Stimulated activated naive CD4-positive, alpha-beta T cell treated with Interleukin-2 at 50 U/mL for 16 hours (primary cell): Measurements from ENCODE around the gene LARP4B.

ENCODE experiments used
- DNase-seq: peaks from one replicate; lab custom pipeline; 2025; lab: John Stamatoyannopoulos, UW

The LARP4B gene

GRCh38 chr10:924524-924859, 7.0 kb downstream of the LARP4B start:
- DNase-seq, result no peak

- no peak for DNase-seq
Observed at GRCh38 chr10:923844-924523, 7.5 kb downstream of the LARP4B start.

GRCh38 chr10:921471-922414, 9.8 kb downstream of the LARP4B start:
- no peak for DNase-seq

- no peak for DNase-seq
Observed at GRCh38 chr10:920450-920849, 11.1 kb downstream of the LARP4B start.

GRCh38 chr10:919481-919880, 12.0 kb downstream of the LARP4B start:
- no peak for DNase-seq

GRCh38 chr10:917999-918398, 13.5 kb downstream of the LARP4B start:
- DNase-seq, result no peak

- DNase-seq, result no peak
Observed at GRCh38 chr10:917416-917720, 14.1 kb downstream of the LARP4B start.

GRCh38 chr10:916716-917415, 14.6 kb downstream of the LARP4B start:
- DNase-seq, result no peak

- DNase-seq, result no peak
Observed at GRCh38 chr10:909831-910230, 21.7 kb downstream of the LARP4B start.

- no peak for DNase-seq
Observed at GRCh38 chr10:905972-906371, 25.5 kb downstream of the LARP4B start.

- DNase-seq, result no peak
Observed at GRCh38 chr10:905503-905902, 26.0 kb downstream of the LARP4B start.

GRCh38 chr10:904403-904802, 27.1 kb downstream of the LARP4B start:
- DNase-seq, result no peak

GRCh38 chr10:898141-898540, 33.4 kb downstream of the LARP4B start:
- DNase-seq, result no peak

GRCh38 chr10:896982-897381, 34.5 kb downstream of the LARP4B start:
- no peak for DNase-seq

- no peak for DNase-seq
Observed at GRCh38 chr10:895324-895723, 36.2 kb downstream of the LARP4B start.

- DNase-seq, result no peak
Observed at GRCh38 chr10:878895-879294, 52.6 kb downstream of the LARP4B start.

GRCh38 chr10:878333-878759, 53.2 kb downstream of the LARP4B start:
- no peak for DNase-seq

GRCh38 chr10:876438-876837, 55.1 kb downstream of the LARP4B start:
- no peak for DNase-seq

GRCh38 chr10:873020-873419, 58.5 kb downstream of the LARP4B start:
- DNase-seq, result no peak

- DNase-seq, result no peak
Observed at GRCh38 chr10:871951-872403, 59.5 kb downstream of the LARP4B start.

- DNase-seq, result no peak
Observed at GRCh38 chr10:870564-871166, 60.8 kb downstream of the LARP4B start.

- DNase-seq, result no peak
Observed at GRCh38 chr10:869171-869570, 62.3 kb downstream of the LARP4B start.
